Smooth muscle cell (in vitro differentiated cells): Measurements from ENCODE around the gene IGSF22. TPM values are rescaled to one million over a fixed set of nuclear protein-coding genes. Genes with fewer than 3 reads are reported as not detected.

Source experiments
- DNase-seq: peaks from one replicate; lab custom pipeline; 2025; ENCODE audit not compliant: unreplicated experiment; lab: John Stamatoyannopoulos, UW
- H2AFZ ChIP-seq: fragments of 200-600 bp; sonication (generic); 2 replicates; pipeline ENCODE4 v1.6.0; 2016; ENCODE audit warnings: antibody characterized with exemption, low read depth, mild to moderate bottlenecking
- H3F3A ChIP-seq: fragments of 200-600 bp; sonication (generic); 2 replicates; pipeline ENCODE4 v1.6.0; 2017; ENCODE audit warnings: antibody characterized with exemption, low read depth
- H3K27ac ChIP-seq: fragments of 200-600 bp; sonication (generic); 2 replicates; pipeline ENCODE4 v1.5.1; 2016; ENCODE audit warnings: low read depth, mild to moderate bottlenecking
- H3K27me3 ChIP-seq: fragments of 200-600 bp; sonication (generic); 2 replicates; pipeline ENCODE4 v1.6.1; 2016; ENCODE audit warnings: low read depth, mild to moderate bottlenecking
- H3K36me3 ChIP-seq: fragments of 200-600 bp; sonication (generic); 2 replicates; pipeline ENCODE4 v1.5.1; 2016; ENCODE audit warnings: low read depth
- H3K4me1 ChIP-seq: fragments of 200-600 bp; sonication (generic); 2 replicates; pipeline ENCODE4 v1.5.1; 2016; ENCODE audit warnings: low read depth
- H3K4me2 ChIP-seq: fragments of 200-600 bp; sonication (generic); 2 replicates; pipeline ENCODE4 v1.6.0; 2016; ENCODE audit warnings: mild to moderate bottlenecking
- H3K4me3 ChIP-seq: fragments of 200-600 bp; sonication (generic); 2 replicates; pipeline ENCODE4 v1.5.1; 2016; ENCODE audit warnings: mild to moderate bottlenecking
- H3K79me2 ChIP-seq: fragments of 200-600 bp; sonication (generic); 2 replicates; pipeline ENCODE4 v1.6.0; 2016; ENCODE audit warnings: low read depth, mild to moderate bottlenecking
- H3K9ac ChIP-seq: fragments of 200-600 bp; sonication (generic); 2 replicates; pipeline ENCODE4 v1.6.0; 2016; ENCODE audit warnings: low read depth
- H3K9me3 ChIP-seq: fragments of 200-600 bp; sonication (generic); replicated peaks from 2 replicates; pipeline ENCODE4 v1.5.1; 2016; ENCODE audit warnings: low read depth
- H4K20me1 ChIP-seq: fragments of 200-600 bp; sonication (generic); 2 replicates; pipeline ENCODE4 v1.6.0; 2016; ENCODE audit warnings: low read depth
- CTCF ChIP-seq: fragments of 200-600 bp; sonication (generic); IDR thresholded peaks from 2 replicates; pipeline ENCODE4 v1.5.1; 2017; ENCODE audit warnings: borderline replicate concordance, mild to moderate bottlenecking, antibody characterized with exemption; ENCODE audit not compliant: insufficient read depth, poor library complexity, severe bottlenecking
- WGBS: methylation state at CpG from one replicate; pipeline ENCODE4 v1.1.7; 2016; ENCODE audit warnings: low lambda C conversion rate; 5-methylcytosine and 5-hydroxymethylcytosine counted together
- polyA plus RNA-seq: library from polyadenylated mRNA; unstranded; fragments of >200 nt; fragmentation: Nextera tagmentation; extraction: Ambion mirVana; gene quantifications from 2 replicates; pipeline ENCODE4 v1.2.1, GENCODE V29; 2016
- total RNA-seq: library from RNA; depleted of rRNA; stranded (reverse); fragments of >200 nt; gene quantifications from 2 replicates; pipeline ENCODE4 v1.2.3, GENCODE V29; 2014

IGSF22 gene
- total and polyA plus RNA-seq, 2 experiments from 2014 or later, result not detected

- H3K4me2 ChIP-seq, result no peak overlapping the region
- no peak for DNase-seq
- no peak overlapping the region for H2AFZ ChIP-seq
- no peaks in the 10 kb centered on the region for H3F3A ChIP-seq
- no peak overlapping the region for H3K4me3 ChIP-seq
- TF ChIP-seq CTCF, result no peak
- H3K9ac ChIP-seq, result no peak overlapping the region
- no peaks in the 10 kb centered on the region for H3K36me3 ChIP-seq
- H3K27ac ChIP-seq, result no peak overlapping the region
- H3K4me1 ChIP-seq, result peaks cover 3% of the 10 kb centered on the region
- 93% methylated on average over 2 of the region's 2 CpGs for WGBS
- H4K20me1 ChIP-seq, result no peaks in the 10 kb centered on the region
- H3K9me3 ChIP-seq, result no peaks in the 10 kb centered on the region
- no peaks in the 10 kb centered on the region for H3K79me2 ChIP-seq
- H3K27me3 ChIP-seq, result no peaks in the 10 kb centered on the region
These were observed 30.9 kb upstream of the IGSF22 start for GRCh38 chr11:18756889-18757288.

GRCh38 chr11:18754308-18754707, 28.3 kb upstream of the IGSF22 start:
- no peaks in the 10 kb centered on the region for H3K9me3 ChIP-seq
- no peak for DNase-seq
- H3K4me2 ChIP-seq, result no peak overlapping the region
- H3K27me3 ChIP-seq, result no peaks in the 10 kb centered on the region
- H3K79me2 ChIP-seq, result no peaks in the 10 kb centered on the region
- no peak overlapping the region for H2AFZ ChIP-seq
- no peaks in the 10 kb centered on the region for H4K20me1 ChIP-seq
- H3K4me3 ChIP-seq, result no peak overlapping the region
- no peaks in the 10 kb centered on the region for H3K36me3 ChIP-seq
- no peaks in the 10 kb centered on the region for H3F3A ChIP-seq
- no peak for TF ChIP-seq CTCF
- no peak overlapping the region for H3K27ac ChIP-seq
- 63% methylated on average over 4 of the region's 5 CpGs for WGBS
- H3K4me1 ChIP-seq, result peaks cover 3% of the 10 kb centered on the region
- H3K9ac ChIP-seq, result no peak overlapping the region

GRCh38 chr11:18752502-18752901, 26.5 kb upstream of the IGSF22 start:
- H4K20me1 ChIP-seq, result no peaks in the 10 kb centered on the region
- no peak overlapping the region for H3K4me2 ChIP-seq
- 62% methylated on average over 3 of the region's 3 CpGs for WGBS
- H3F3A ChIP-seq, result no peaks in the 10 kb centered on the region
- H2AFZ ChIP-seq, result no peak overlapping the region
- H3K4me1 ChIP-seq, result peaks cover 3% of the 10 kb centered on the region
- no peaks in the 10 kb centered on the region for H3K27me3 ChIP-seq
- H3K9me3 ChIP-seq, result no peaks in the 10 kb centered on the region
- no peaks in the 10 kb centered on the region for H3K36me3 ChIP-seq
- H3K27ac ChIP-seq, result no peak overlapping the region
- H3K4me3 ChIP-seq, result no peak overlapping the region
- H3K79me2 ChIP-seq, result no peaks in the 10 kb centered on the region
- no peak for DNase-seq
- H3K9ac ChIP-seq, result no peak overlapping the region
- TF ChIP-seq CTCF, result no peak

DNA sequence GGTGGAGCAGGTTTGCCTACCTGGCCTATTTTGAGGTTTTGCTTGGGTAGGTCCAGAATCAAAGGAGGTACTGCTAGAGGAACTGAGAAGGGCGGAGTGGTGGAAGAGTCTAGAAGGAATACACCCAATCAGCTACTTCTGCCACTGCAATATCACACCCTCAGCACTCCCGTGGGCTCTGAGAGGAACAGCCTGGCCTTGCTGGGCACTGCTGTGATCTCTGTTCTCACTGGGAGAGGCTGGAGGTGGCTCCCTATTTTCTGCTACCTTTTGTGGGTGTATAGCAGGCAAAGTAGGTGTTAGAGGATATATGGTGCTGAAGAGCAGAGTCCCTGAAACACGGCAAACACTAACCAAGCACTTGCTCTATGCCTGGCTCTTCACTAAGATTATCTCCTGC, 25.0 kb upstream of the IGSF22 start:
- no peaks in the 10 kb centered on the region for H3K9me3 ChIP-seq
- H3K27me3 ChIP-seq, result no peaks in the 10 kb centered on the region
- H3K9ac ChIP-seq, result no peak overlapping the region
- peaks cover 3% of the 10 kb centered on the region for H3K4me1 ChIP-seq
- H3K4me2 ChIP-seq, result no peak overlapping the region
- no peaks in the 10 kb centered on the region for H3F3A ChIP-seq
- H4K20me1 ChIP-seq, result no peaks in the 10 kb centered on the region
- no peak overlapping the region for H3K4me3 ChIP-seq
- no peak overlapping the region for H3K27ac ChIP-seq
- H3K79me2 ChIP-seq, result no peaks in the 10 kb centered on the region
- DNase-seq, result no peak
- H3K36me3 ChIP-seq, result no peaks in the 10 kb centered on the region
- no peak for TF ChIP-seq CTCF
- H2AFZ ChIP-seq, result peak overlapping the region; percentile 17
- 97% methylated on average over 3 of the region's 3 CpGs for WGBS
